Sciatic nerve (tissue), 2 donors: ENCODE measurements around the gene HLA-E. TPM values are rescaled to one million over a fixed set of nuclear protein-coding genes. Genes with fewer than 3 reads are reported as not detected.
"Not testable (repeated sequence)": the region's sequence is repeated elsewhere in the genome, so short reads cannot be mapped to it uniquely, and the experiment has no call there.

ENCODE experiments used
- ATAC-seq: fragments of 200-7000 bp; cut with Tn5 transposase; one replicate; pipeline ENCODE4 v1.9.1; 2020; ENCODE audit warnings: mild to moderate bottlenecking, moderate library complexity
- DNase-seq: peaks from one replicate; pipeline ENCODE4 v3.0.0-alpha.2; 2020; ENCODE audit warnings: low spot score
- intact Hi-C: fragments of 100-400 bp; cut with DNase I; formaldehyde crosslinking; loops from one replicate; pipeline ENCODE4 v1.14.2; 2022
- total RNA-seq: library from RNA; stranded (reverse); fragmentation: NEBNext Ultra II Directional; extraction: Animal tissue kit (Norgen Biotek cat#: 25700); gene quantifications from one replicate; pipeline ENCODE4 v1.2.1, GENCODE V29; 2021
- donor health status: DM: no; HTN: no; CAD: no.
- donor health status: DM: no; HTN: no; CAD: no.

The HLA-E gene
- total RNA-seq, 1 donor from 2014 or later: 546 TPM

- ATAC-seq (no peak), DNase-seq (no peak)
- intact Hi-C loops: no loop called here
Measured at GRCh38 chr6:30470968-30471367, 18.3 kb upstream of the HLA-E start.

- DNase-seq, intact Hi-C loops: not testable (repeated sequence)
Measured at GRCh38 chr6:30475116-30475515, 14.2 kb upstream of the HLA-E start.

GRCh38 chr6:30480536-30481156 is 8.7 kb upstream of the HLA-E start:
- DNase-seq: no peak
- intact Hi-C loops: no loop called here
- ATAC-seq: no peak

More at GRCh38 chr6:30475116-30475515, 14.2 kb upstream of the HLA-E start:
- not testable (repeated sequence) for ATAC-seq

GRCh38 chr6:30481211-30481964 is 7.9 kb upstream of the HLA-E start:
- DNase-seq (no peak), ATAC-seq (peak; percentile 27)
- intact Hi-C loops: no loop called here

GRCh38 chr6:30481965-30482644 is 7.2 kb upstream of the HLA-E start:
- ATAC-seq: peak; percentile 93
- DNase-seq: peak; percentile 86
- intact Hi-C loops: not testable (repeated sequence)

- DNase-seq: no peak
- ATAC-seq: peak; percentile 54
Measured at GRCh38 chr6:30483677-30484279, 5.5 kb upstream of the HLA-E start.

GRCh38 chr6:30485236-30485635 is 4.1 kb upstream of the HLA-E start:
- ATAC-seq: no peak
- DNase-seq: no peak
- intact Hi-C loops: no loop called here

More at GRCh38 chr6:30483677-30484279, 5.5 kb upstream of the HLA-E start:
- intact Hi-C loops: no loop called here

- ATAC-seq (no peak), DNase-seq (no peak)
- intact Hi-C loops: no loop called here
Measured at GRCh38 chr6:30487926-30488325, 1.4 kb upstream of the HLA-E start.

GRCh38 chr6:30488697-30489080 is 620 bp upstream of the HLA-E start:
- DNase-seq, intact Hi-C loops, ATAC-seq: not testable (repeated sequence)

- DNase-seq (peak; percentile 88), ATAC-seq (peak; percentile 87)
- intact Hi-C loops: loop anchor here (5.0 kb wide), 1 partner anchor 42 kb away; no protein-coding TSS in a partner anchor
Measured at GRCh38 chr6:30490026-30490876, 942 bp downstream of the HLA-E start.

- intact Hi-C loops: loop anchor here (5.0 kb wide), 1 partner anchor 41 kb away; no protein-coding TSS in a partner anchor
- DNase-seq, ATAC-seq: not testable (repeated sequence)
Measured at GRCh38 chr6:30491291-30491953, 2.1 kb downstream of the HLA-E start.

GRCh38 chr6:30491991-30492952 is 3.0 kb downstream of the HLA-E start:
- no peak for DNase-seq
- intact Hi-C loops: loop anchor here (5.0 kb wide), 1 partner anchor 40 kb away; no protein-coding TSS in a partner anchor
- ATAC-seq: no peak

- intact Hi-C loops: loop anchor here (5.0 kb wide), 1 partner anchor 39 kb away; no protein-coding TSS in a partner anchor
- ATAC-seq (no peak), DNase-seq (no peak)
Measured at GRCh38 chr6:30493643-30494250, 4.4 kb downstream of the HLA-E start.

GRCh38 chr6:30494291-30494861 is 5.1 kb downstream of the HLA-E start:
- intact Hi-C loops: loop anchor here (5.0 kb wide), 1 partner anchor 38 kb away; no protein-coding TSS in a partner anchor
- DNase-seq: no peak
- ATAC-seq: no peak

- ATAC-seq, intact Hi-C loops, DNase-seq: not testable (repeated sequence)
Measured at GRCh38 chr6:30495060-30495459, 5.8 kb downstream of the HLA-E start.

- intact Hi-C loops: no loop called here
- DNase-seq (no peak), ATAC-seq (no peak)
Measured at GRCh38 chr6:30495993-30496392, 6.7 kb downstream of the HLA-E start.
